Measurements from ENCODE around the gene FXYD5.
"Not testable (repeated sequence)": the region's sequence is repeated elsewhere in the genome, so short reads cannot be mapped to it uniquely, and the experiment has no call there.

The FXYD5 gene

DNA sequence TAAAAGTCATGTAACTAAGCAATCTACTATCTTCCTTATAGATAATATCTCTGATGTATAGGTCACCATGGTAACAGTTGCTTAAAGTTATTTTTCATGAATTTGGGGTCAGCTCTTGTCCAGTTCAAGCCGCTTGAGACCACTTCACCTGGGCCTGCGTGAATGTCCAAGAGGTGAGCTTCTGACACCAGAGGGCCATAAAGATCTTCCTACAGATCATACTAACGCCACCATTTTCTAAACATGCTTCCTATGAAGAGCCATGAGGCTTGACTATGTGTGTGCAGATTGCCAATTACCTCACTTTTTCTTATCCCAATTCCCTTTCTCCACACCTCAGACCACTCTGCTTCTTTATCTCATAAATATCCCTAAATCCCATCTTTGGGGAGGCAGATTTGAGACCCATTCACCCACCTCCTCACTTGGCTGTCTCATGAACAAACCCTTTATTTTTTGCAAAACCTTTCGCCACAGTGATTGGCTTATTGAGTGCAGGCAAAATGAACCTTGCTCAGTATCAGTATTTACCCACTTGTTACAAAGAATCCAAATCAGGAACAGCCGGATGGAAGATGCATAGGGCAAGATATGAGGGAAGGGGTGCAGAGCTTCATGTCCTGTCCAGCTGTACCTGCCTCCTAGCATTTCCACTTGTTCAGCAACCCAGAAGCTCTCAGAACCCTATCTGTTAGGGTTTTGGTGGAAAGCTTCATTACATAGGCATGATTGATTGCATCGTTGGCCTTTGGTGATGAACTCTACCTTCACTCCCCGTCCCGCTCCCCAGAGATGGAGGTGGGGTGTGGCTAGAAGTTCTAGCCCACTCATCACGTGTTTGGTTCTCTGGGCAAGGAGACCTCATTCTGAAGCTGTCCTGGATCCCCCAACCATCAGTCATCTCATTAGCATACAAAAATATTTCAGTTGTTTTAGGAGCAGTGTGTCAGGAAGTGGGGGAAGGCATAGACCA is 39.8 kb downstream of the FXYD5 start:
- no peak for DNase-seq

- DNase-seq = no peak
Measured at GRCh38 chr19:35195830-35196229, 41.3 kb downstream of the FXYD5 start.

GRCh38 chr19:35196861-35197260 is 42.3 kb downstream of the FXYD5 start:
- DNase-seq = not testable (repeated sequence)

- no peak for DNase-seq
Measured at GRCh38 chr19:35199481-35199880, 44.9 kb downstream of the FXYD5 start.

- no peak for DNase-seq
Measured at GRCh38 chr19:35202722-35203688, 48.5 kb downstream of the FXYD5 start.

- no peak for DNase-seq
Measured at GRCh38 chr19:35204799-35205732, 50.5 kb downstream of the FXYD5 start.

DNA sequence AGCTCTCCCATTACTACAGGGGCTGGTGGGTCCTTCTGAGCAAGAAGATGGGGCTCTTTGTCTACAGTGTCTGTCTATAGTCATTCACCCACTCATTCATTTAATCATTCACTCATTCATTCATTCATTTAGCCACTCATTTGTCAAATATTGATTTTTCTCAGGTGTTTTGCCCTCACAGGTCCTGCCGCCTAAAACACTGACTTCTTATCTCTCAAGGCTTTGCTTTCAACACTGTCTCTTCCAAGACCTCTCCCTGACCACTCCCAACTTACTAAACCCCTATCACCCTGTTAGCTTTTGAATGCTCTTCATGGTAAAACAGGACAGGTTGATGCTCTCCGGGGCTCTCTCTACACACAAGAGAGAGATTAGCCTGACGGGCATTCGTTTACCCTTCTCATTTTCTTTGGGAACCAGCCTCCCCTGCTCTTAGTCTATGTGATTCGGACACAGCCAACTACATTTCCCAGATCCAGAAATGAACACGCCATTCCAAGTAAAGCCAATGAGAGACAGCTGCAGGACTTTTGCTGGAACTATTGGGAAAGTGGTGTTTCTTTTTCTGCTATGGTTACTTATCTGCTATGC is 51.3 kb downstream of the FXYD5 start:
- DNase-seq = no peak

DNA sequence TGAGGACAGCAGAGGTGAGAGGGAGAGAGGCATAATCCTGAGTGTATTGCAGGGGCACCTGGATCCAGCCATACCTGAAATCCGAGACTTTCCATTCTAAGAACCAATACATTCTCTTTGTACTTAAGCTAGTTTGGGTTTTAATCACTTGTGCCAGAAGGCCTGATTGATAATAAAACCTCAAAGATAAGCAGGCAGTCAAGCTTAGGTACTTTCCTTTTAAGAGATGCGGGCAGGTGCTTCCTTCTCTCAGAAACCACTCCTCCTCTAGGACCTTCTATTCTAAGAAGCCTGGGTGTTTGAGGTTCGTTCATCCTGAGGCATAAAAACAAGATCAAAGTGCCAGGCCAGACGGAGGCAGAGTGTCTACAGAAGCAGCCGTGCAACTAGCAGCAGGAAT is 51.8 kb downstream of the FXYD5 start:
- DNase-seq = peak; percentile 52

DNA sequence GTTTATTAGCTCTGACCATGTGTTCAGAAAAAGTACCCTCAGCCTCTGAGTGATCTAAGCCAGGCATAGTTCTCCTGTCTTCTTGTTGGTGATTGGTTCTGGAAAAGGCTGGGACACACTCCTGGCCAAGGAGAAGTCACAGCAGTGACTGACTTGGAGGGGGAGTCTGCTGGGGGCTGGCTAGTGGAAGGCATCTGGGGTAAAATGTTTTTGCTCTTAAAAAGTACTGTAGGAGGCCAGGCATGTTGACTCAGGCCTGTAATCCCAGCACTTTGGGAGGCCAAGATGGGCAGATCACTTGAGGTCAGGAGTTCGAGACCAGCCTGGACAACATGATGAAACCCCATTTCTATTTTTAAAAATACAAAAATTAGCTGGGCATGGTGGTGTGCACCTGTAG is 52.3 kb downstream of the FXYD5 start:
- DNase-seq = no peak

DNA sequence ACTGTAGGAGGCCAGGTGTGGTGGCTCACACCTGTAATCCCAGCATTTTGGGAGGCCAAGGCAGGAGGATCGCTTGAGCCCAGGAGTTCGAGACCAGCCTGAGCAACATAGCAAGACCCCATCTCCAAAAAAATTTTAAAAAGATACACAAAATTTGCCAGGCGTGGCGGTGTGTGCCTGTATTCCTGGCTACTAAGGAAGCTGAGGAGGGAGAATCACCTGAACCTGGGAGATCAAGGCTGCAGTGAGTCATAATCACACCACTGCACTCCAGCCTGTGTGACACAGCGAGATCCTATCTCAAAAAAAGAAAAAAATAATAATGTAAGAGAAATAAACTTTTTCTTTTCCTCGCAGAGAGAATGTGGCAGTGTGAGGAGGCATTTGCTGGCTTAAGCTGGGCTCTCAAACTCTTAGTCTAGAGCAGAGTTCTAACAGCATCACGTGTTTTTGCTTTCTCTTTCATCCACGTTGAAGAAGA is 52.9 kb downstream of the FXYD5 start:
- peak; percentile 40 for DNase-seq

DNA sequence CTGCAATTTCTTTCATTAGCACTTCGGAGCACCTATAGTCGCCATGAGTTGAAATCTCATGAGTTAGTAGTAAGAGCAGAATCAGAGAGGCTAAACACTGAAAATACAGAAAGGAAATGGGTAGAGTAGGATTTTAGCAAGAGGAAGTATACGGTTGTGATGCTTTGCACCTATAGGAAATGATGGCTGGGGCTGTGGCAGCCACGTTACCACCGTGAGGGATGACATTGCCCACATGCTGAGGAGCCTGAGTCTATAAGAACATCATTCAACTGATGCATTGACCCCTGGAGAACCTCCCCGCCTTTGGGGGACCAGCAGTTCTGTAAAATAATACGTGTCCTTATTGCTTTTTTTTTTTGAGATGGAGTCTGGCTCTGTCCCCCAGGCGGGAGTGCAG is 53.6 kb downstream of the FXYD5 start:
- no peak for DNase-seq

DNA sequence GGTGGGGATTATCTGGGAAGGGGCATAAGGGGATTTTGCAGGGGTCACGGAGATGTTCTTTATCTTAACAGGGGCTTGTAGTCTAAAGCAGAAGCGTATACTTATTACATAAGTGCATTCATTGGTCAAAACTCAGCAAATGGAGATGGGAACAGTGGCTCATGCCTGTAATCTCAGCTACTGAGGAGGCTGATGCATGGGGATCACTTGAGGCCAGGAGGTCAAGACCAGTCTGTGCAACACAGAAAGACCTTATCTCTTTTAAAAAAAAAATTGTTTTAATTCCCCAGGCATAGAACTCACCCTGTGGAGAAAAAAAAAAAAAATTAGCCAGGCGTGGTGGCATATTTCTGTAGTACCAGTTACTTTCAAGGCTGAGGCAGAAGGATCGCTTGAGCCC is 55.1 kb downstream of the FXYD5 start:
- no peak for DNase-seq

DNA sequence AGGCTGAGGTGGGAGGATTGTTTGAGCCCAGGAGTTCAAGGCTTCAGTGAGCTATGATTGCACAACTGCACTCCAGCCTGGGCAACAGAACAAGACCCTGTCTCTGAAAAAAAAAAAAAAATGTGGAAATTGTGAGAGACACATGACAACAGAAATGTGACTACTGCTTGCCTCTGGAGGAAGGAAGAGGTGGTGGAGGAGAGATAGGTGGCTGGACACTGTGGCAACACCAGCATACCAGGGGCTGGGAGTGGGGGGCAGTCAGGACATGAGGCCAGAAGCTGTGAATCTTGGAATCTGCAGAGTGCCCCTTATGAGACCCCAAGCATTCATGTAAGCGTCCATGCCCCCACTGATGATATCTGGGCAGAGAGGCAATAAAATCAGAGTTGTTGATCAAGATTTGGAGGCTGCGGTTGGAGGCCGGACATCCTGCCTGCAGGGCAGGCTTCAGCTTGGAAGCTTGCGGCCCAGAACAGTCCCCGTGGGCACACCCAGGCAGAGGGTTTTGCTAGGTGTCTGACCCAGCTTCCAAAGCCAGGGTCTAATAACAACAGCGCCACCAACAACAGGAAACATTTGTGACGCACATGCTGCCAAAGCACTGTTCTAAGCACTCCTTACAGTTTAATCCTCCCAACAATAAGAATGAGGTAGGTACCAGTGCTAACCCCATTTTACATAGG is 57.2 kb downstream of the FXYD5 start:
- DNase-seq = peak; percentile 77

DNA sequence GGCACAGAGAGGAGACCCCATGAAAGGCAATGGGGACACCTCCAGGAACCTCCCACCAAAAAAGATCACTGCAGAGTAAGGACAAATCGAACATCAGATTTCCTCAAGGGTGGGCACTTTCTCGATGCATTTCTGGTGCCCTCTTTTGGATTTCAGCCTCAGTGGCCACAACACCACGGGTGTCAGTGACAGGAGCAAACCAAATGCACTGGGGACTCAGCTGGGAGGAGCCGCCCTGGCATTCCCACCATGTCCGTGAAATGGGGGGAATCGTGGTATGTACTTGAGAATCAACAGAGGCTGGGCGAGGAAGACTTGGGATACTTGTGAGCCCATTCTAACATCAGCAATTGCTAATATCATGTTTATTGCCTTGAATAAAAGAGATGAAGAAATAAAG is 57.7 kb downstream of the FXYD5 start:
- no peak for DNase-seq

GRCh38 chr19:35213663-35214632 is 59.4 kb downstream of the FXYD5 start:
- DNase-seq = peak; percentile 63

DNA sequence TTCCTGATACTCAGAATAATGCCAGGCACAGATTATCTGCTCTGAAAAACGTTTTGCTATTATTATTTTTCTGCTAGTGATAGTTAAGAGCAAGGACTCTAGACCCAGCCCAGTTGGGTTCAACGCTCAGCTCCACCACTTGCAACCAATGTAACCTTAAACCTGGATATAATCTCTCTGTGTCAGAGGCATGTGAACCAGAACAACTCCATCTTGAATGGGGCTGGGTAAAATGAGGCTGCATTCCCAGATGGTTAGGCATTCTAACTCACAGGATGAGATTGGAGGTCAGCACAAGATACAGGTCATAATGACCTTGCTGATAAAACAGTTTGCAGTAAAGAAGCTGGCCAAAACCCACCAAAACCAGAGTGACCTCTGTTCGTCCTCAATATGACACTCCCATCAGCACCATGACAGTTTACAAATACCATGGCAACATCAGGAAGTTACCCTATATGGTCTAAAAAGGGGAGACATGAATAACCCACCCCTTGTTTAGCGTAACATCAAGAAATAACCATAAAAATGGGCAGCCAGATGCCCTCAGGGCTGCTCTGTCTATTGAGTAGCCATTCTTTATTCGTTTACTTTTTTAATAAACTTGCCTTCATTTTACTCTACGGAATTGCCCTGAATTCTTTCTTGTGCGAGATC is 60.4 kb downstream of the FXYD5 start:
- DNase-seq = no peak

DNA sequence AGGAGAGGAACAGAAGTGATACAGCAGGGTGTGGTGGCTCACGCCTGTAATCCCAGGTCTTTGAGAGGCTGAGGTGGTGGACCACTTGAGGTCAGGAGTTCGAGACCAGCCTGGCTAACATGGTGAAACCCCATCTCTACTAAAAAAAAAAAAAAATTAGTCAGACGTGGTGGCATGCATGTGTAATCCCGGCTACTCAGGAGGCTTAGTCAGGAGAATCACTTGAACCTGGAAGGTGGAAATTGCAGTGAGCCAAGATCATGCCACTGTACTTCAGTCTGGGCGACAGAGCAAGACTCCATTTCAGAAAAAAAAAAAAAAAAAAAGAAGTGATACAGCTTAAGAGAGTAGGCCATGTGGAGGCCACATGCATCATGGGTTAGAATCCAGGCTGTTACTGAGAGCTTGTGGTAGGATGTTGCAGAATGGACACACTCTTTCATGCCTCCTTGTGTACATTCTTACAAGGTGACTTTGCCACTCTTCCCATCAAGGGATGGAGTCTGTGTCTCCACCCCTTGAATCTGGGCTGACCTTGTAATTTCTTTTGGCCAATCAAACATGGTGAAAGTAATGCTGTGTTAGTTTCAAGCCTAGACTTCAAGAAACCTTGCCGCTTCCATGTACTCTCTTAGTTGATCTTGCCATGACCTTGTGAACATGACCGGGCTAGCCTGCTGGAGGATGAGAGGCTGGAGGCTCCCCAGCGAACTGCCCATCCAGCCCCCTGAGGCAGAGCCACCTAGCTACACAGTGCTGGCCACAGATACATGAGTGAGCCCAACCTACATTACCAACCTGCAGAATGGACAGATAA is 61.7 kb downstream of the FXYD5 start:
- no peak for DNase-seq

All from T-helper 9 cell (primary cell).